CD14-positive monocyte (primary cell): ENCODE measurements around the gene ARHGAP12. TPM values are rescaled to one million over a fixed set of nuclear protein-coding genes. Genes with fewer than 3 reads are reported as not detected.

ENCODE experiments used
- DNase-seq, 3 donors: peaks; one replicate each; pipeline ENCODE4 v3.0.0-alpha.2; 2011 to 2022
- H2AFZ ChIP-seq: 2 replicates; pipeline ENCODE4 v1.6.0; 2012; ENCODE audit warnings: mild to moderate bottlenecking, low read depth, low read length, inconsistent platforms; ENCODE audit not compliant: insufficient read depth, poor library complexity, severe bottlenecking
- H3K27ac ChIP-seq, 2 donors: 1 replicate in 1 of 2; 2 replicates in 1 of 2; pipeline ENCODE4 v1.5.1; 2012 to 2013; ENCODE audit warnings: low read length in 2 of 2, control low read depth in 1 of 2, inconsistent platforms in 1 of 2, low read depth in 1 of 2, mild to moderate bottlenecking in 1 of 2
- H3K27me3 ChIP-seq, 2 donors: one replicate each; pipeline versions ENCODE4 v1.6.0 to v1.6.1; 2011 to 2013; ENCODE audit warnings: low read length in 2 of 2; ENCODE audit not compliant: control insufficient read depth in 2 of 2, insufficient read depth in 2 of 2
- H3K36me3 ChIP-seq, 2 donors: replicated peaks in 1 of 2; 1 replicate in 1 of 2; 2 replicates in 1 of 2; pipeline versions ENCODE4 v1.5.1 to v1.6.1; 2012 to 2013; ENCODE audit warnings: low read length in 2 of 2, control low read depth in 1 of 2, inconsistent platforms in 1 of 2, mild to moderate bottlenecking in 1 of 2; ENCODE audit not compliant: insufficient read depth in 2 of 2, control insufficient read depth in 1 of 2
- H3K4me1 ChIP-seq, 2 donors: 1 replicate in 1 of 2; 2 replicates in 1 of 2; pipeline versions ENCODE4 v1.5.1 to v1.6.1; 2012 to 2013; ENCODE audit warnings: low read length in 2 of 2, control low read depth in 1 of 2, inconsistent platforms in 1 of 2, mild to moderate bottlenecking in 1 of 2, moderate library complexity in 1 of 2; ENCODE audit not compliant: insufficient read depth in 2 of 2, control insufficient read depth in 1 of 2
- H3K4me2 ChIP-seq: replicated peaks from 2 replicates; pipeline ENCODE3; 2012; ENCODE audit warnings: low read length, moderate library complexity, mild to moderate bottlenecking; ENCODE audit not compliant: poor library complexity, severe bottlenecking; ENCODE audit errors: extremely low read depth
- H3K4me3 ChIP-seq, 3 experiments: fragments of 200-600 bp in 1 of 3; sonication (generic) in 1 of 3; replicated peaks in 1 of 3; 1 replicate in 2 of 3; 2 replicates in 1 of 3; pipeline ENCODE4 v1.5.1; 2011 to 2013; ENCODE audit warnings: low read length in 3 of 3, mild to moderate bottlenecking in 3 of 3, control low read depth in 2 of 3, low read depth in 2 of 3, inconsistent platforms in 1 of 3, moderate library complexity in 1 of 3
- H3K79me2 ChIP-seq: 2 replicates; pipeline ENCODE4 v1.6.0; 2012; ENCODE audit warnings: mild to moderate bottlenecking, control low read depth, inconsistent platforms, low read length, moderate library complexity; ENCODE audit not compliant: insufficient read depth
- H3K9ac ChIP-seq: 2 replicates; pipeline ENCODE4 v1.6.0; 2017; ENCODE audit warnings: low read length, mild to moderate bottlenecking; ENCODE audit not compliant: insufficient read depth, poor library complexity, severe bottlenecking
- H3K9me3 ChIP-seq, 2 donors: replicated peaks in 1 of 2; 1 replicate in 1 of 2; 2 replicates in 1 of 2; pipeline versions ENCODE4 v1.5.1 to v1.6.1; 2012 to 2013; ENCODE audit warnings: low read length in 2 of 2, control low read depth in 1 of 2; ENCODE audit not compliant: control insufficient read depth in 1 of 2, insufficient read depth in 1 of 2
- H4K20me1 ChIP-seq: 2 replicates; pipeline ENCODE4 v1.6.0; 2012; ENCODE audit warnings: mild to moderate bottlenecking, low read length, control low read depth, moderate library complexity; ENCODE audit not compliant: insufficient read depth
- H3K27ac Mint-ChIP-seq, 7 donors: one replicate each; pipeline ENCODE4 v1.8.0; 2020; ENCODE audit warnings: mild to moderate bottlenecking in 7 of 7, mixed read lengths in 7 of 7, moderate library complexity in 6 of 7, inconsistent platforms in 2 of 7
- H3K27me3 Mint-ChIP-seq, 3 donors: one replicate each; pipeline ENCODE4 v1.8.0; 2021 to 2022; ENCODE audit warnings: low read depth in 3 of 3, mild to moderate bottlenecking in 3 of 3, mixed read lengths in 3 of 3, moderate library complexity in 3 of 3, inconsistent platforms in 1 of 3
- H3K36me3 Mint-ChIP-seq, 2 donors: one replicate each; pipeline ENCODE4 v1.8.0; 2020; ENCODE audit warnings: mixed read lengths in 2 of 2, inconsistent platforms in 1 of 2, mild to moderate bottlenecking in 1 of 2
- H3K4me1 Mint-ChIP-seq: one replicate; pipeline ENCODE4 v1.8.0; 2020; ENCODE audit warnings: mild to moderate bottlenecking, mixed read lengths
- H3K4me3 Mint-ChIP-seq, 2 donors: one replicate each; pipeline ENCODE4 v1.8.0; 2020; ENCODE audit warnings: mild to moderate bottlenecking in 2 of 2, mixed read lengths in 2 of 2, moderate library complexity in 1 of 2
- H3K9me3 Mint-ChIP-seq, 7 donors: one replicate each; pipeline ENCODE4 v1.8.0; 2020 to 2022; ENCODE audit warnings: mixed read lengths in 7 of 7, mild to moderate bottlenecking in 6 of 7, moderate library complexity in 6 of 7, inconsistent platforms in 2 of 7
- CTCF ChIP-seq: fragments of 200-600 bp; IDR thresholded peaks from one replicate; pipeline ENCODE4 v1.8.0; 2022; ENCODE audit warnings: antibody characterized with exemption, mild to moderate bottlenecking
- WGBS: methylation state at CpG from one replicate; pipeline ENCODE4 v1.1.5; 2013; ENCODE audit warnings: missing lambda C conversion rate; ENCODE audit not compliant: insufficient coverage; 5-methylcytosine and 5-hydroxymethylcytosine counted together
- intact Hi-C, 2 donors: fragments of 100-400 bp; cut with micrococcal nuclease; formaldehyde crosslinking; loops; one replicate each; pipeline versions ENCODE4 v1.15.0 to v1.15.1; 2023
- polyA plus RNA-seq, 3 donors: library from polyadenylated mRNA; depleted of rRNA in 1 of 3; unstranded in 2 of 3; stranded (reverse) in 1 of 3; fragments of 300-500 nt in 2 of 3; fragments of >200 nt in 1 of 3; fragmentation: Illumina TruSeq in 2 of 3; gene quantifications; 1 replicate in 2 of 3; 2 replicates in 1 of 3; pipeline ENCODE4 v1.2.3, GENCODE V29; 2012 to 2021

Gene ARHGAP12
- polyA plus RNA-seq, 3 donors = 3.2 to 15.5 (median 4.7) TPM

- DNase-seq = no peak
- H3K27ac ChIP-seq = no peak overlapping the region
- intact Hi-C loops = no loop called here
- no peak overlapping the region for H3K9ac ChIP-seq
- H3K9me3 ChIP-seq = peaks cover 0 to 5% of the 10 kb centered on the region in 2 donors
- H3K4me3 ChIP-seq = no peak overlapping the region
- peaks cover 4 to 13% of the 10 kb centered on the region in 2 donors for H3K36me3 Mint-ChIP-seq
- no peaks in the 10 kb centered on the region for H3K27me3 Mint-ChIP-seq
- H4K20me1 ChIP-seq = no peaks in the 10 kb centered on the region
- no peak overlapping the region for H2AFZ ChIP-seq
- no peaks in the 10 kb centered on the region for H3K79me2 ChIP-seq
- peaks cover 44 to 53% of the 10 kb centered on the region in 2 donors for H3K4me1 ChIP-seq
- peaks cover 55% of the 10 kb centered on the region for H3K4me1 Mint-ChIP-seq
- no peak overlapping the region for H3K4me2 ChIP-seq
- TF ChIP-seq CTCF = no peak
- peak overlapping the region in 1 of 2 donors; percentile 58 for H3K4me3 Mint-ChIP-seq
- peak overlapping the region in 2 of 7 donors; percentile 33 to 78 for H3K27ac Mint-ChIP-seq
- 42% methylated on average over 2 of the region's 2 CpGs for WGBS
- H3K27me3 ChIP-seq = no peaks in the 10 kb centered on the region
- peaks cover 5 to 16% (median 10%) of the 10 kb centered on the region in 7 donors for H3K9me3 Mint-ChIP-seq
- H3K36me3 ChIP-seq = no peaks in the 10 kb centered on the region
These were observed 23.4 kb upstream of the ARHGAP12 start for GRCh38 chr10:31952066-31952465.

- H3K4me1 Mint-ChIP-seq = peaks cover 62% of the 10 kb centered on the region
- no peaks in the 10 kb centered on the region for H3K36me3 ChIP-seq
- H3K4me3 Mint-ChIP-seq = peak overlapping the region in 1 of 2 donors; percentile 35
- H3K36me3 Mint-ChIP-seq = peaks cover 0 to 2% of the 10 kb centered on the region in 2 donors
- no peak overlapping the region for H3K9ac ChIP-seq
- peak overlapping the region; percentile 58 for H3K4me2 ChIP-seq
- no peaks in the 10 kb centered on the region for H3K9me3 ChIP-seq
- H3K4me3 ChIP-seq = peak overlapping the region in 1 of 3 experiments; percentile 24
- H3K4me1 ChIP-seq = peaks cover 53 to 64% of the 10 kb centered on the region in 2 donors
- peak overlapping the region; percentile 68 to 90 (median 88) for H3K27ac Mint-ChIP-seq
- H3K27ac ChIP-seq = peak overlapping the region; percentile 24 to 67
- no peak overlapping the region for H2AFZ ChIP-seq
- WGBS = 0% methylated on average over 3 of the region's 3 CpGs
- H3K27me3 Mint-ChIP-seq = no peaks in the 10 kb centered on the region
- TF ChIP-seq CTCF = no peak
- H3K9me3 Mint-ChIP-seq = peaks cover 3 to 6% (median 5%) of the 10 kb centered on the region in 7 donors
- no peaks in the 10 kb centered on the region for H4K20me1 ChIP-seq
- peak; percentile 79 to 89 (median 81) for DNase-seq
- H3K27me3 ChIP-seq = no peaks in the 10 kb centered on the region
- no peaks in the 10 kb centered on the region for H3K79me2 ChIP-seq
- intact Hi-C loops = no loop called here
These were observed 20.6 kb upstream of the ARHGAP12 start for GRCh38 chr10:31949266-31949665.
